ENCODE measurements around the gene CGB7.

DNA sequence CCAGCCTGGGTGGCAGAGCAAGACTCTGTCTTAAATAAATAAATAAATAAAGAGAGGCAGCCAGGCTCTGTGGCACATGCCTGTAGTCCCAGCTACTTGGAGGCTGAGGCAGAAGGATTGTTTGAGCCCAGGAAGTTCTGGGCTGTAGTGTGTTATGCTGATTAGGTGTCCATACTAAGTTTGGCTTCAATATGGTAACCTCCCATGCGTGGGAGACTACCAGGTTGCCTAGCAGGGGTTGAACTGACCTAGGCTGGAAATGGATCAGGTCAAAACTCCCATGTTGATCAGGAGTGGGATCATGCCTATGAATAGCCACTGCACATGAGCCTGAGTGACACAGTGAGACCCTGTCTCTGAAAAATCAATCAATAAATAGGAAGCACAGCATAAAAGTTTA lies 23.7 kb upstream of the CGB7 start:
- TF ChIP-seq CTCF (IDR thresholded peaks at IDR 0.05) (no peak), SIN3A (IDR thresholded peaks at IDR 0.05; ENCODE audit: borderline replicate concordance, insufficient read depth, low read depth, low read length) (no peak), POLR2AphosphoS5 (IDR thresholded peaks at IDR 0.05; ENCODE audit: low read depth, low read length) (no peak), TCF7L2 (IDR thresholded peaks at IDR 0.05; ENCODE audit: low read depth, low read length) (no peak)
- TF ChIP-seq, protein P1, sequence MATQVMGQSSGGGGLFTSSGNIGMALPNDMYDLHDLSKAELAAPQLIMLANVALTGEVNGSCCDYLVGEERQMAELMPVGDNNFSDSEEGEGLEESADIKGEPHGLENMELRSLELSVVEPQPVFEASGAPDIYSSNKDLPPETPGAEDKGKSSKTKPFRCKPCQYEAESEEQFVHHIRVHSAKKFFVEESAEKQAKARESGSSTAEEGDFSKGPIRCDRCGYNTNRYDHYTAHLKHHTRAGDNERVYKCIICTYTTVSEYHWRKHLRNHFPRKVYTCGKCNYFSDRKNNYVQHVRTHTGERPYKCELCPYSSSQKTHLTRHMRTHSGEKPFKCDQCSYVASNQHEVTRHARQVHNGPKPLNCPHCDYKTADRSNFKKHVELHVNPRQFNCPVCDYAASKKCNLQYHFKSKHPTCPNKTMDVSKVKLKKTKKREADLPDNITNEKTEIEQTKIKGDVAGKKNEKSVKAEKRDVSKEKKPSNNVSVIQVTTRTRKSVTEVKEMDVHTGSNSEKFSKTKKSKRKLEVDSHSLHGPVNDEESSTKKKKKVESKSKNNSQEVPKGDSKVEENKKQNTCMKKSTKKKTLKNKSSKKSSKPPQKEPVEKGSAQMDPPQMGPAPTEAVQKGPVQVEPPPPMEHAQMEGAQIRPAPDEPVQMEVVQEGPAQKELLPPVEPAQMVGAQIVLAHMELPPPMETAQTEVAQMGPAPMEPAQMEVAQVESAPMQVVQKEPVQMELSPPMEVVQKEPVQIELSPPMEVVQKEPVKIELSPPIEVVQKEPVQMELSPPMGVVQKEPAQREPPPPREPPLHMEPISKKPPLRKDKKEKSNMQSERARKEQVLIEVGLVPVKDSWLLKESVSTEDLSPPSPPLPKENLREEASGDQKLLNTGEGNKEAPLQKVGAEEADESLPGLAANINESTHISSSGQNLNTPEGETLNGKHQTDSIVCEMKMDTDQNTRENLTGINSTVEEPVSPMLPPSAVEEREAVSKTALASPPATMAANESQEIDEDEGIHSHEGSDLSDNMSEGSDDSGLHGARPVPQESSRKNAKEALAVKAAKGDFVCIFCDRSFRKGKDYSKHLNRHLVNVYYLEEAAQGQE (IDR thresholded peaks at IDR 0.05; ENCODE audit: insufficient read depth in 1 of 2, low read depth in 2 of 2, low read length in 1 of 2), result no peak
